NCI-H526 treated with DMSO at 0.1 percent for 48 hours (cell line): ENCODE measurements around the gene PTBP1.
"Not testable (repeated sequence)": the region's sequence is repeated elsewhere in the genome, so short reads cannot be mapped to it uniquely, and the experiment has no call there.

Experiments
- DNase-seq: peaks from one replicate; lab custom pipeline; 2025; lab: John Stamatoyannopoulos, UW

Gene PTBP1

GRCh38 chr19:827710-828321 is 30.6 kb downstream of the PTBP1 start, which contains the start of gene AZU1:
Gene AZU1 (plus strand): TSS chr19:827837. CDS start chr19:827847, 10 bp downstream.
- DNase-seq = no peak

DNA sequence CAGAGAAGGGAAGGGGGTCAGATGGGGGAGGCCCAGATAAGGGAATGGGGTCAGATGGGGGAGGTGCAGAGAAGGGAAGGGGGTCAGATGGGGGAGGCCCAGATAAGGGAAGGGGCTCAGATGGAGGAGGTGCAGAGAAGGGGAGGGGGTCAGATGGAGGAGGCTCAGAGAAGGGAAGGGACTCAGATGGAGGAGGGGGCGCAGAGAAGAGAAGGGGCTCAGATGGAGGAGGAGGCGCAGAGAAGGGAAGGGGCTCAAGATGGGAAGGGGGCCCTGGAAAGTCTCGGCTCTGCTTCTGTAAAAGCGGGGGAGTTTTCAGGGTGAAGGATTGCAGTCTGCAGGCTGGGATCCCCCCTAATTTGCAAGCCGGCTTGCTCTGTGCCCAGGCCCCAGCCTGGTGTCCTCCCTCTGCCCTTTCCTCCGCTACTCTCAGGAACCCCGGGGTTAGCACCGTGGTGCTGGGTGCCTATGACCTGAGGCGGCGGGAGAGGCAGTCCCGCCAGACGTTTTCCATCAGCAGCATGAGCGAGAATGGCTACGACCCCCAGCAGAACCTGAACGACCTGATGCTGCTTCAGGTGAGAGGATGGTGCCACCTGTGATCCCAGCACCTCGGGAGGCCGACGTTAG is 32.0 kb downstream of the PTBP1 start:
- DNase-seq = no peak

GRCh38 chr19:831407-832369 is 34.4 kb downstream of the PTBP1 start:
- no peak for DNase-seq

DNA sequence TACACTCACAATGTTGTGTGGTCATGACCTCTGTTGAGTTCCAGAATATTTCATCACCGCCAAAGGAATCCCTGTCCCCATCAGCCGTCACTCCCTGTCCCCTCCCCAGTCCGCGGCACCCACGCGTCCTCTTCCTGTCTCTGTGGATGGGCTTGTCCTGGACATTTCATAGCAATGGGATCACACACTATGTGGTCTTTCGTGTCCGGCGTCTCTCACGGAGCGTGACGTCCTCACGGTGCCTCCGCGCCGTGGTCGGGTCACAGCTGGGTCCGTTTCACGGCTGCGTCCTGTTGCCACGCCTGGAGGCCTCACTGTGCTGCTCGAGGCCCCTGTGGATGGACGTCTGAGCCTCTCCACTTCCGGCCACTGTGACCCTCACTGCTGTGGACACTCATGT is 37.0 kb downstream of the PTBP1 start:
- no peak for DNase-seq

GRCh38 chr19:835210-835810 is 38.1 kb downstream of the PTBP1 start:
- DNase-seq = no peak

DNA sequence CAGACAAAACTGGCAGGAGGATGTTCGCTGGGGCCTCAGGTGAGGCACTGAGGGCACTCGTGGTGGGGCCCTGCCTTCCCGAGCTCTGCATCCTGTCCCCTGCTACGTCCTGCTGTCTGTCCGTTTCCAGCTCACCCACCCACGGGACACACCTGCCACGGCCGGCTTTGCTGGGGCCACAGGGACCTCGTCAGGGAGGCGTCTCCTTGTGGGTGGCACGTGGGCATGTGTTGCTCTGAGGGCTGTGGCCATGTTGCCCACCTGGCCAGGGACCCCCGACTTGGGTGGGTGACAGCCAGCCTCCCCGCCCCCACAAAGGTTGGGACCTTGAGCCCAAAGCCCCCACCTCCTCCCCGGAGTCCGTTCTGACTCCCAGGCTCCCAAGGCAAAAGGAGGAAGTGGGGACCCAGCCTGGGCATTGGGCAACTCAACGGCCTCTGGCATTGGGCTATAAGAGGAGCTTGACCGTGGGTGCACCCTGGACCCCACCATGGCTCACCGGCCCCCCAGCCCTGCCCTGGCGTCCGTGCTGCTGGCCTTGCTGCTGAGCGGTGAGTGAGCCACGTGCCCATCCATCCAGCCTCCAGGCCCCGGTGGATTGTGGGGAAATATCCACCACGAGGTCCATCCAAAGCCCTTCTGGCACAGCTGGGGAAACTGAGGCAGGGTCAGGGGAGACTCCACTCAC is 43.4 kb downstream of the PTBP1 start, which contains the start of gene PRTN3:
PRTN3 (plus strand) TSS at position 481 of the 688 bp plus-strand sequence; CDS start at position 491, 10 bp downstream.
- DNase-seq = no peak

DNA sequence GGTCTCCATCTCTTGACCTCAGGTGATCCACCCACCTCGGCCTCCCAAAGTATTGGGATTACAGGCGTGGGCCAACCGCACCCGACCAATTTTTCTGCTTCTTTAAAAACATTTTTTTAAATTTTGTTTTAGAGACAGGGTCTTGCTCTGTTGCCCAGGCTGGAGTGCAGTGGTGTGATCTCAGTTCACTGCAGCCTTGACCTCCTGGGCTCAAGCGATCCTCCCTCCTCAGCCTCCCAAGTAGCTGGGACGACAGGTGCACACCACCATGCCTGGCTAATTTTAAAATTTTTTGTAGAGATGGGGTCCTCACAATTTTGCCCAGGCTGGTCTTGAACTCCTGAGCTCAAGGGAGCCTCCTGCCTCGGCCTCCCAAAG is 45.5 kb downstream of the PTBP1 start:
- DNase-seq = not testable (repeated sequence)

DNA sequence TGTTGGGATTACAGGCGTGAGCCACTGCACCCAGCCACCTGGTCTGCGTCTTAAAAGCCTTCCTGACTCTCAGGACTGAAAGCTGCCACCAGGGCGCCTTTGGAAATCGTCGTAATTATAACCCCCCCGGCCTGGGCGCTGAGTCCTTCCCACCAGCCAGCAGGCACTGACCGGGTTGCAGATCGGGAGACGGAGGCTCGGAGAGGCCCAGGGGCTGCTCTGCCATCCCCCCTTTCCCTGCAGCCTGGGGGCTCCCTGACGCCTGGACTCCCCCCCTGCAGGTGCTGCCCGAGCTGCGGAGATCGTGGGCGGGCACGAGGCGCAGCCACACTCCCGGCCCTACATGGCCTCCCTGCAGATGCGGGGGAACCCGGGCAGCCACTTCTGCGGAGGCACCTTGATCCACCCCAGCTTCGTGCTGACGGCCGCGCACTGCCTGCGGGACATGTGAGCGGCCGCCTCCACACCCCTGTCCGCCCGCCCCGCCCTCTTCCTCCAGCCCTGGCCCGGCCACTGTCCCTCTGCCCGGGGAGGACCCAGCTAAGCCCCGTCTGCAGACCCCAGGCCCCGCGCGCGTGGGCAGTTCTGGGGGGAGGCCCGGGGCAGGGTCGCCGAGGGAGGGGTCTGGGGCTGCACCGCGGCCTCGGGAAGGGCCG is 46.1 kb downstream of the PTBP1 start:
- DNase-seq = no peak

DNA sequence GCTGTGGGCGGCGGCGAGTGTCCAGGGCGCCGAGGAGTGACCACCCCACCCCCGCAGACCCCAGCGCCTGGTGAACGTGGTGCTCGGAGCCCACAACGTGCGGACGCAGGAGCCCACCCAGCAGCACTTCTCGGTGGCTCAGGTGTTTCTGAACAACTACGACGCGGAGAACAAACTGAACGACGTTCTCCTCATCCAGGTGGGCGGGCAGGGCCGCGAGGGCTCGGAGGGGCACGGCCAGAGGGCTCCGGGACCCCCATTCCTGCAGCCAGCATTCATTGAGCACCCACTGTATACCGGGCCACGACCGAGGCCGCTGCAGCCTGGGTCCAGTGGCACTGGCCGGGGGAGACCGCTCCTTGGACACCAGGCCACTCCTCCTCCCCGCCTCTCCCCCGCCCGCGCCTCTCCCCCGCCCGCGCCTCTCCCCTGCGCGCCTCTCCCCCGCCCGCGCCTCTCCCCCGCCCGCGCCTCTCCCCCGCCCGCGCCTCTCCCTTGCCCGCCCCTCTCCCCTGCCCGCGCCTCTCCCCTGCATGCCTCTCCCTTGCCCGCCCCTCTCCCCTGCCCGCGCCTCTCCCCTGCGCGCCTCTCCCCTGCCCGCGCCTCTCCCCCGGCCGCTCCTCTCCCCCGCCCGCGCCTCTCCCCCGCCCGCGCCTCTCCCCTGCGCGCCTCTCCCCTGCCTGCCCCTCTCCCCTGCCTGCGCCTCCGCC is 46.7 kb downstream of the PTBP1 start:
- no peak for DNase-seq

DNA sequence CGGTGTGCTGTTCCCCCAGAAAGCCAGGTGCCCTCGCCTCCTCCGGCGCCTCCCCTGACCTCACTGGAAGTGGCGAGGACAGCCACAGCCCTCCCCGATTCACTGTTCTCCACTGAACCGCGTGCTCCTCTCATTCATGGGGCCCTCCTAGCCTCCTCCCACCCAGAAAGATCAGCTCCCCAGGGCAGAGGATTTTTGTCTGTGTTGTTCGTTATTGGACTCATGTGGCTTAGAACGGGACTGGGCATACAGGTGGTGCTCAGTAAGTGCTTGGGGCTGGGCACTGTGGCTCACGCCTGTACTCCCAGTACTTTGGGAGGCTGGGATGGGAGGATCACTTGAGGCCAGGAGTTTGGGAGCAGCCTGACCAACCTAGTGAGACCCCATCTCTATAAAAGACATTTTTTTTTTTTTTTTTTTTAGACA is 47.3 kb downstream of the PTBP1 start:
- no peak for DNase-seq

DNA sequence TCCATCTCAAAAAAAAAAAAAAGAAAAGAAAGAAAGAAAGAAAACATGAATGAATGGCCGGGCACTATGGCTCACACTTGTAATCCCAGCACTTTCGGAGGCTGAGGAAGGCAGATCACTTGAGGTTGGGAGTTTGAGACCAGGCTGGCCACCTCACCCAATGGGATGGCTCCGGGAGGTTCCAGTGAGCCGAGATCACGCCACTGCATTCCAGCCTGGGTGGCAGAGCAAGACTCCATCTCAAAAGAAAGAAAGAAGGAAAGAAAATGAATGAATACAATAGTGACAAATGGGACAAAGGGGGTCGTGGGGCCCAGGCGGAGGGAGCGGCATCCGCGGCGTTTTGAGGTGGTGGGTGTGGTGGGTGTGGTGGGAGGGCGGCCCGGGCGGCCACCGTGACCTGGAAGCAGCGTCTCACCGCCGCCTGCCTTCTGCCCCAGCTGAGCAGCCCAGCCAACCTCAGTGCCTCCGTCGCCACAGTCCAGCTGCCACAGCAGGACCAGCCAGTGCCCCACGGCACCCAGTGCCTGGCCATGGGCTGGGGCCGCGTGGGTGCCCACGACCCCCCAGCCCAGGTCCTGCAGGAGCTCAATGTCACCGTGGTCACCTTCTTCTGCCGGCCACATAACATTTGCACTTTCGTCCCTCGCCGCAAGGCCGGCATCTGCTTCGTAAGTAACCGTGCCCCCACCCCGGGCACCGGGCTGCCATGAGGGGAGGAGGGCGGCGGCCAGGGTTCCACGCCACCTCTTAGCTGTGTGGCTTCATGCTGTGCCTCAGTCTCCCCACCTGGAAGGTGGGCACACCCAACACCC is 48.7 kb downstream of the PTBP1 start:
- DNase-seq = no peak

- no peak for DNase-seq
Measured at GRCh38 chr19:848386-848921, 51.2 kb downstream of the PTBP1 start.

- not testable (repeated sequence) for DNase-seq
Measured at GRCh38 chr19:849195-849594, 51.9 kb downstream of the PTBP1 start.

DNA sequence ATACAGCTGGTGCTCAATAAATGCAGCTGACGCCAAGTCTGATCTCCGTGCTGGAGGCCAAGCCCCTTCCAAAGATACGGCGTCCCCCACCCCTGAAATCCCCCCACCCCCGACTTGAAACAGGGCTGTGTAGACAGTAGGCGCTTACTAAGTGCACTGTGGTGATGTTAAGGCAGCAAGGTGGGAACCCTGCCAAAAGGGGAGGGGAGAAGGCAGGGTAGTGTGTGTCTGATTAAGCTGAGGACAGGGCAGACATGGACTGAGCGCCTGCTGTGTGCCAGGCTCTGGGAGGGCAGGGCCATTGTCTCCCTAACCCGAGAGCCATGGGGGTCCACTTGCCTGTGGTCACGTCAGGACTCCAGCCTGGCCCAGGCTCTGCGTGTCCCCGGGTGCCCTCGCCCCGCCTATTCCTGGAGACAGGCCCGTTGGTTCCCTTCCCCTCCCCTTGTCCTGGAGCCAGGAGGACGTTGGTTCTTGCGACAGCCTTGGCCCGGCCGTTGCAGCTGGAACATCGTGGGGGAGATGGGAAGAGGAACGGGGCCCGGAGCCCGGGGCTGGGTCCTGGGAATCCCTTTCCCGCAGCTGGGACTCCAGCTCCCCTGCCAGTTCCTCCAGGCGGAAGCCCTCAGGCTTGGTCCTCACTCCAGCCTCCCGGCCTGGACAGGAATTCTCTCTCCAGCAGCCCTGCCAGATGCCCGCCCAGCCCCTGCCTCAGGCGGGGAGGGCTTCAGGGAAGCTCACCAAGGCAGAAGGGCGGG is 53.1 kb downstream of the PTBP1 start:
- peak; percentile 17 for DNase-seq

GRCh38 chr19:850979-851335 is 53.7 kb downstream of the PTBP1 start:
- DNase-seq = no peak

DNA sequence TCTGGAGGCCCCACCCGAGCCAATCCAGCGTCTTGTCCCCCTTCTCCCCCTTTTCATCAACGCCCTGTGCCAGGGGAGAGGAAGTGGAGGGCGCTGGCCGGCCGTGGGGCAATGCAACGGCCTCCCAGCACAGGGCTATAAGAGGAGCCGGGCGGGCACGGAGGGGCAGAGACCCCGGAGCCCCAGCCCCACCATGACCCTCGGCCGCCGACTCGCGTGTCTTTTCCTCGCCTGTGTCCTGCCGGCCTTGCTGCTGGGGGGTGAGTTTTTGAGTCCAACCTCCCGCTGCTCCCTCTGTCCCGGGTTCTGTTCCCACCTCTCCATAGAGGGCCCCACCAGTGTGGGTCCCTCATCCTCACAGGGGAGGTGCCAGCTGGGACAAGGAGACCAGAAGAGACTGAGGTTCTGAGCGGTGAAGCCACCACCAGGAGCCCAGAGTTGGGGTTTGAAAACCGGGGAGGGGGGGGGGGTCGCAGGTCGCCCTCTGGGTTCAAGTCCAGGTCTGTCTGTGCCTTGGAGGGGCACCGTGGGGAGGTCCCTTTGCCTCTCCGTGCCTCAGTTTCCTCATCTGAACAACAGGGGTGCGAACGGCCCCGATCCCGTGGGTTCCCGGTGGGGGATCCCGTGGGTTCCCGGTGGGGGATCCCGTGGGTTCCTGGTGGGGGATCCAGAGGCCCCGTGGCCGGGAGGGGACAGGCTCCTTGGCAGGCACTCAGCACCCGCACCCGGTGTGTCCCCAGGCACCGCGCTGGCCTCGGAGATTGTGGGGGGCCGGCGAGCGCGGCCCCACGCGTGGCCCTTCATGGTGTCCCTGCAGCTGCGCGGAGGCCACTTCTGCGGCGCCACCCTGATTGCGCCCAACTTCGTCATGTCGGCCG is 55.1 kb downstream of the PTBP1 start, which contains the start of gene ELANE:
ELANE (plus strand) TSS at position 168 of the 878 bp plus-strand sequence; CDS start at position 194, 26 bp downstream.
- no peak for DNase-seq

DNA sequence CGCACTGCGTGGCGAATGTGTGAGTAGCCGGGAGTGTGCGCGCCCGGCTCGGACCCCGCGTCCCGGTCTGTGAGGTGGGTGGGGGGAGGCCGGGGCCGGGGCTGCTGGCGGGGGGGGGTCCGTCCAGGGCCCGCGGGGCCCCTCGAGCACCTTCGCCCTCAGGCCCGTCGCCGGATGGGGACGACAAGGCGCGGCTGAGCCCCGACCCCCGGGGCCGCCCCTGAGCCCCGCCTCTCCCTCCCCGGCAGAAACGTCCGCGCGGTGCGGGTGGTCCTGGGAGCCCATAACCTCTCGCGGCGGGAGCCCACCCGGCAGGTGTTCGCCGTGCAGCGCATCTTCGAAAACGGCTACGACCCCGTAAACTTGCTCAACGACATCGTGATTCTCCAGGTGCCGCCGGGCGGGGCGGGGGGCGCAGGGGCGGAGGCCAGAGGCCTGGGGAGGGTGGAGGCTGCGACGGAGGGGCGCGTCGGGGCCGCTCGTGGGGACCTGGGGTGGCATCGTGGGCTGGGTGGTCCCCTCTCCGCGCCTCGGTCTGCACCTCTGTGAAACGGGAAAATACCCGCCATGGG is 55.8 kb downstream of the PTBP1 start:
- DNase-seq = no peak
